ENCODE measurements around the gene TOPBP1.

DNA sequence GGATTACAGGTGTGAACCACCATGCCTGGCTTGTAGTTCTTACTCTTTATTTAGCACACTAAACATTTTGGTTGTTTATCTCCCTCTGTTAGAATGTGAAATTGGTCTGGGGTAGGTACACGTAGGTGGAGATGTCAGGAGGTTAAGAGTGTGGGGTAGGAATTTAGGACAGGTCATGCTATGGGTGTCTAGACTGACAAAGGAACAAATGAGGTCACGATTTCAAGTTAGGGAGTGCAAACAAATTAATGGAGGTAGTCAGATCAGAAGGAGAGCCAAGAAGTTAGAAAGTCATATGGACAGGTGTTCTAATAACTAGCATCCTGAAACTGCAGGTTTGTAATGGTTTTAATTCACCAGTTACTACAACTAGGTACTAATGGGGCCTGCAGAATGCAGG lies 68.5 kb downstream of the TOPBP1 start:
- TF ChIP-seq ELK3 (CRISPR knock-in tag; IDR thresholded peaks at IDR 0.05) (no peak), ZNF282 (CRISPR knock-in tag; IDR thresholded peaks at IDR 0.05) (no peak)
